HG03159 (cell line): ENCODE results near the gene PARD3B.

Experiments used
- ATAC-seq: cut with Tn5 transposase; IDR thresholded peaks from one replicate; pipeline ENCODE4 v1.9.1; 2021; ENCODE audit warnings: mild to moderate bottlenecking, moderate library complexity; ENCODE audit not compliant: unreplicated experiment

Gene PARD3B

DNA sequence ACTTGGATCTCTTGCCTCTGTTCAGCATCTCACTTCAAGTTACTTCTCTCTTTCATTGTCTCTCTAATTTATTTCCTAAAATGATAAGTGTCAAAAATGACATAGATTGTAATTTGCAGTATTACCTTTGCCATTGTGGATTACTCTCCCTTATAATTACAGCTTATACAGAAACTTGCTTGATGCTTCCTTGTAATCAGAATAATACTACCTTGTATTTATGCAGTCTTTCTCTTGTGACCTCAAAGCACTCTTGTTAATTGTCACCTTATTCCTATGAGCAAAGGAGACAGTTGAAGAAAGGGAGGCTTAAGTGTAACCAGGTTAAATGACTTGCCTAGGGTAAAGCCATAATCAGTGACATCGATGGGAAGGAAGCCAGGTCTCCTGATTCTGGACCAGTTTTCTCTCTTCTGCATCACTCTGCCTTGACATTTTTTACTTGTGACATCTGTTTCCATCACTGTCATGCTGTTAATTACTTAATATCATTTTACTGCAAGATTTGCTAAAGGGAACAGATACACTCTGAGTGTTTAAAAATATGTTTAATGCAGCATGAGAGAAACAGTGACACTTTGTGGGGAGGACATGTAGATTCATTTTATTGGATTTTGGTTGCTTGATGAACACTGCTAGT is 388.6 kb downstream of the PARD3B start:
- ATAC-seq: no peak

DNA sequence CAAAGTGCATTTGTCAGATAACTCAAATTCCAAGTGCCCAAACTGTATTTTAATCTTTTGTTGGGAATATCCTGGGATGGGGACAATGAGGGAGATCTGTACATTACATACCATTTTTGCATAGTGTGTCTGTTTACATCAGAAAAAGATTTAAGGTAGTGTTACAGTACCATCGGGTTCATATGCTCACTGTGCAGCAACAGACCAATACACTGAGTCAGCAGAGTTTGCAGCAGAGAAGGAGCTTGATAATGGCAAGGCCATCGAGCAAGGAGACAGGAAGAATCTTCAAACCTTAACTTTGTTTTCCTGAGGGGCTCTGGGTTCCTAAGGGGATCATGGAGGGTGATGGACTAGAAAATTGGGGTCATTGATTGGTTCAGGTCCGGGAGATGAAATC is 399.7 kb downstream of the PARD3B start:
- no peak for ATAC-seq

DNA sequence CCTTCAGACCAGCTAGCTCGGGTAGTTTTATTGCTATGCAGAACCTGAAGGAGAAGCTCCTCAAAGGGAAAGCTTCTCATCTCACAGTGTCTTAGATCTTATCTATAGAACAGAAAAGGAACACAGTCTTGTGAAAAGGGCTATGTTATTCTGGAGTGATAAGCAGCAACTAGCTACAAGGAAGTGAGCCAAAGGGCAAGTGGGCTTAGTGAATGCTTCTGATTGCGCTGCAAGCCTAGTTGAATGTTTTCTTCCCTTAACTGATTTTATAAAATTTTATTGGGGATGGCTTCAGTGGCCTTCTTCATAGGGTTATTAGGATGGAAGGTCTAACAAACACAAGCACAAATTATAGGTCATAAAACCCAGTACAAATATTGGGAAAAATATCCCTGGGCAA is 400.1 kb downstream of the PARD3B start:
- ATAC-seq: no peak

DNA sequence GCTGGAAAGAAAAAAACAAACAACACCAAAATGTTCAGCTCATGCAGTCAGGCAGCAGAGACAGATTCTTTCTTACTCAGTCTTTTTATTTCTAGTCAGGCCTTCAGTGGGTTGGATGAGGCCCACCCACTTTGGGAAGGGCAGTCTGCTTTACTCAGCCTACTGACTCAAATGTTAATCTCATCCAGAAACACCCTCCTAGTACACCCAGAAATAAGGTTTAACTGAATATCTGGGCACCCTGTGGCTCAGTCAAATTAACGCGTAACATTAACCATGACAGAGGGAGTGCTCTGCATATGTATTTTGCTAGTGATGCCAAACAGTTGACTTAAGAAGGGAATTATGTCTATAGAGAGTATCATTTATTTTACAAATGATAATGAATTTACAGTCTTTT is 401.6 kb downstream of the PARD3B start:
- ATAC-seq: no peak

DNA sequence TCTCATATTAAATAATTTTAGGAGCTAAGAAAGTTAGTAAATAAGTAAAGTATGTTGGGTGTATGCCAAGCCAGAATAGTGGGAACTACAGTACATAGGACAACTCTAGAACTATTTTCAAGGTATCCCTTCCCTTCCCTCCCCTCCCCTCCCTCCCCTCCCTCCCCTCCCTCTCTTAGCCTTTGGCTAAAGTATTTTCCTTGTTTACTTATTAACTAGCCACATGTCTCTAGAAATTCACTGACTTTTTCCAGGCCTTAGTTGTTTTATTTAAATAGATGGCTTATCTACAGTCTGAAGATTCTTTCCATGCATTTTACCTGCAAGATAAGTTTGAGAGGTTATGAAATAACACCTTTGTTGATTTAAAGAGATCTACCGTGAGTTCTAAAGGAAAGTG is 402.1 kb downstream of the PARD3B start:
- ATAC-seq: no peak

DNA sequence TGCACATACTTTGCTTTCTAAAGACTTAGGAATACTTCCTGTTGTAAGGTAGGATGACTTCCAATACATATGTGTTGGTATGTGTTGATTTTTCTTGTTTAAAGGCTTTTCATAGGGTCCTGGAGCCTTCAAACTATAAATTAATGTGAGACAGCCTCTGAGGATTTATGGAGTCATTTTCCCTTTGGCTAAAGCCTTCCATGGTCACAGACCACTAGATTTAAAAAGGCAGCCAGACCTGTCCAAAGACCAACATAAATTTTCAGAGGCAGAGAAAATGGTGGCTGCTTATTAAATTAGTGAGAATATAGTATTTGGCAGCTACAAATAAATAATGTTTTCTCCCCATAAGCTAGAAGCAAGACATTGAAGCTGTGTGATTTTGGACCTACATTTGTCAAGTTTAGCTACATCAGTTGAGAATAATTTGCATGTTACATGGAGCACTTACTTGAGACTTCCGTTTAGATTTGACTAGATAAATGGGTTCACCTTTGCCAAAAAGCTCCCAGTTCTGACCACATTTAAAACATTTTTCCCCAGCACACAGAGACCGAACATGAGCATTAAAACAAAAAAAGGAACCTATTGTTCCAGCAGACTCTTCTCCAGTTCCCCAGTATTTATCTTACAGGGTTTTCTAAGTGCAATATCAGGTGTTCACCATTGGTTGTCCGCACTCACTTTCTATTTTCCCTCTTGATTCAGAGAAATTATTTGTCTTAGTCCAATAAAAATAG is 402.9 kb downstream of the PARD3B start:
- ATAC-seq: no peak

DNA sequence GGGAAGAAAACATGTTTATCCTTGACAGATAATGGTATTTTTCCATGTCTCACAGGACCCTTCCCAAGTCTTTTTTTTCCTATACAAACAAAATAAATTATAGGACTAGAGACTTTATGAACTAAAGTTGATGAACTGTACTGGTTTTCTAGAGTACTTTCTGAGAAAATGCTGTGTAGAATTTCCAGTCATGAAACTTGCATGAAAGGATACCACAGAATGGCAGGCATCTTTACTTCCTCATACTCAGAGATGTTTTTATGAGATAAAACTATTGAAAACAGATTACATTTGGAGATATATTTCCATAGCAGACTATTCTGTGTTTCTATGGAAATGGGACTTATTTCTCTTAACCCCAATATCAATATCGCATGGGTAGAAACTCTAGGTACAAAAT is 403.5 kb downstream of the PARD3B start:
- ATAC-seq: no peak

DNA sequence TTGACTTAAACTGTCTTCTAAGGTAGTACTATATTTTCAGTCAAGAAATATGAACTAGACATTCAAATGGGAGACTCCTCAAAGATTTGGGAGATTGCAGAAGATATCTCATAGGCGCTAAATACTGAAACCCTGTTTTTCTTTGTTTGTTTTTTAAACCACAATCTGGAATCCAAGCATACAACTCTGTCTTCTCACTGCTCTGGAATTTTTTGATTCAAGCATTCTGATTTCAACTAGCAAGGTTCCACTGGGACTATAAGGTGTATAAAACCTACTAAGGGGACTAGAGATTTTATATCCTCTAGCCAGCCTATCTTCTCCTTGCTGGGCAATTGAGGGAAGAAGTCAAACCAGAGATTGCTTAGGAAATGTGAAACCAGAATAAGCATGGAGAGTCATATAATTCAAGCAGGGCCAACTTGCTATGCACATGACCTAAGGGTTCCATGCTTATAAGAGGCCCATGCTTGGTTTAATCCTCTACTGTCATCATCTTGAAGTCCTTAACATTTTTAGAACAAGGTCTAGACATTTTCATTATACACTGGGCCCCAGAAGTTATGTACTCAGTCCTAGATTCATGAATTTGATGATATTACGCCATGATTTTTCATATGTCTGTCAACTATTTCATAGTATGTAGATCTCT is 405.5 kb downstream of the PARD3B start:
- ATAC-seq: no peak

DNA sequence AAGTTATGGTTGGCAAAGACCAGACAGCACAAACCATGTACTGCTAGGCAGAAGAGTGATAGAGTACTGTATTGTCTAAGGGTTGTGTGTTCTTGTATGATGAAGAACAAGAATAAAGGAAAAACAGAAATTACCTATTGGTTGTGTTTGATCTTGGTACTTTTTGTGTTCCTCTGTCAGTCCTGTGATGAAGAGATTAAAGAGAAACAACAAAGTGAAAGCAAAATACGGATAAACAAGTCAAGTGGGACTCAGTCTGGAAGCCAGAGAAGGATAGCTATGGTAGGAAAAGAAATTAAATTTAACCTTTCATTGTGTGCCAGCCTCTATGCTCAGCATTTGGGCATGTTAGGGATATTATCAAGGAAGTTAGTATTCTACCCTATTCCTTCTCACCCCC is 413.1 kb downstream of the PARD3B start:
- no peak for ATAC-seq

DNA sequence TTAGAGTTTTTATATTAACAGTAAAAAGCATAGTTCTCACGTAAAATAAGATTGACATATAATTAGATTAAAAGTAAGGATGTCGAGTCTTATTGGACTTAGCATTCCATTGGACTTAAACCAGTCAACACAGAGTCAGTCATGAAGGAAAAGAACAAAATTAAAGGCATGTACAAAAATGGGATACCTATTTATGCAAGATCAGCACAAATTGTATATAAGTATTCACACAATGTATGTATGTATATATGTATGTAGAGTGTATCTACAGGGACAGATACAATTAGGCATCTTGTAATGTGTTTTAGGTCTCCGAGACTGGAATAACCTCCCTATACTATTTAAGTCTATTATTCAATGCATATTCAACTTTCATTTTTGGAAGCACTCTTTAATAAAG is 419.1 kb downstream of the PARD3B start:
- ATAC-seq: no peak

DNA sequence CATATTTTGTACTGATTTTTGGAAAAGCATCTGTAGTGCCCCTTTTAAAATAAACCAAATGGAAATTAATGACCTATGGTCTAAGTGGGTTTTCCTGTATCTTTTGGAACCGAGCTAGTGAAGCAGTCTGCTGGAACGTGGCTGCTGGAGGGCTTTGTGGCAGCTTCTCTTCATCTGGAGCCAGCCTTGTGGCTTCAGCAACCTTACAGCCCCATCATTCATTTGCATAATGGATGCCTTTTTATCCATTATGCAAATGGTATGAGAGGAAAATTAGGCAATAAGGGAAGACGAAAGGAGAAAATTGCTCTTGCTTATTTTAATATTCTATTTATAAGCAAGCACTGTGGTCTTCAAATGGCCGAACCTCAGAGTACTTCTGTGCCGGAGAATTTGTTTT is 421.0 kb downstream of the PARD3B start:
- ATAC-seq: no peak

DNA sequence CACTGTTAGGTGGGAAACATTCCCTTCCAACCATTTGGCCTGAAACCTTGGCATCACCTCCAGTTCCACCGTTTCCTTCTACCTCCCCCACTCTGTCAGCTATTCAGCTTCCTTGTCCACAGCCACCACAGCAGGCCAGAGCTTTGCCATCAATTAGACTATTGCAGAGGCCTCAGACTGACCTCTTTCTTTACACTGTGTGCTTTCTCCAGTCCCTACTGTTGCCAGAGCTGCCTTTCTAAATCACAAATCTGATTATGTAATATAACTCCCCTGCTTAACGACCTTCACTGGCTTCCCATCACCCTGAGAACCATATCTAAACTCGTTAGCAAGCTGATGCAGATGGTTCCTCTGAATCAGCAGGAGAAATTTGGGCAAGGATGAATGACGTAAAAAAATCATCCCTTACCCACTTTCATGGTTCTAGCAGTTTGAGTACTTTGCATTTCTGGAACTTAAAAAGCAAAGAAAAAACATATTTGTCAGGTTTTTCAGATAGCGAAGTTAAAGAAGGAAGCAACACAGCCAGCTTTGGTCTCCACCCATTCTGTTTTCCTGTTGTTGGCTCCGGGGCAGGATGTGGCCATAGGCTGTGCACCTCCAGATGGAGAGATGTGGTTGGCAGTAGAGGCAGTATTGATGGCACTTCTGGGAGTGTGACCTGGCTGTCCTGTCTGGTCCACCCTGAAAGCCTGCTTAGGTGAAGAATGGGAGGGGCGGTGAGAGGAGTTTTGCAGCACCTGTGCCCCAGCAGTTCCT is 422.1 kb downstream of the PARD3B start:
- ATAC-seq: no peak

DNA sequence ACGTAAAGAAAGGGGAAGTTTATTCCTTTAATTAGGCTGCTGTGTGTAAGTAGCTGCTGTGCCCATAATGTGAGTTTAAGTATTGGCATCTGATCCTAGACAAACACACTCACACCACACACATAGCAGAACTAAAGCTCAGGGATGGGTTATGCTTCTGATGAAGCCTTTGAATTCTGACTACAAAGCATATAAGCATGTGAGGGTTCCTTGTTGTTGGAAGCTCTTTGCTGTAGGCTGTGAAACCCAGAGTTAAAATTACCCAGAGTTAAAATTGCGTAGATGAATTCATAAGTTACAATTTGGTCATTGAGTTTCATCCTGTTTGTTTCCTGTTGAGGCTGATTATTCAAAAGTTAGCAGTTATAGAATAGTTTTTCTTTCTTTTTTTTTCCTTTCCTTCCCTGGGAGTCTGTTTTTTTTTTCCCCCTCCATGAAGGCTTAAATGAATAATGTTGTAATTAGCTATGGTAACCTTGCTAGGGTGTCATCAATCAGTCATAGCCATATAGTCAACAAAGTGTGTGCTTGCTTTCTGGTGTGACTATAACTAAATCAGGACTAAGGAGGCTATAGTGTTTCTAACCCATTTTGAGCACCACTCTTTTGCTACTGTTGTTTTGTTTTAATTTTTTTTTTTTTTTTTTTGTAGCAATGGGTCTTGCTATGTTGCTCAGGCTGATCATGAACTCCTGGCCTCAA is 426.1 kb downstream of the PARD3B start:
- ATAC-seq: no peak

DNA sequence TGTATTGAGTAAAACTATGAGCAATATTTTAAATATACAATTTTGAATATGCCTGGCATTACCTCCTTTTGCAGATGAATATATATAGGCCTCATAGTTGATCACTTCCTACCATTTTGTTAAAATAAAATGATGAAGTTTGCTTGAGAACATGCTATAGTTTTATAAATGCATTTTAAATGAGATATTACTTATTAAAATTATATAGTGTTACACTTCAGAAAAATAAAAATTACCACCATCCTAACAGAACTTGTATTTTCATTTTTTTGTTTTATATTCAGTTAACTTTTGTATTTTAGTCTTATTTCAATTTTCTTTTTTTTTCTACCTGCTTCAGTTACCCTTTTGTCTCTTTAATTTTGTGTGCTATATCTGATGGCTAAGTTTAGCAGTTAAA is 426.9 kb downstream of the PARD3B start:
- no peak for ATAC-seq

DNA sequence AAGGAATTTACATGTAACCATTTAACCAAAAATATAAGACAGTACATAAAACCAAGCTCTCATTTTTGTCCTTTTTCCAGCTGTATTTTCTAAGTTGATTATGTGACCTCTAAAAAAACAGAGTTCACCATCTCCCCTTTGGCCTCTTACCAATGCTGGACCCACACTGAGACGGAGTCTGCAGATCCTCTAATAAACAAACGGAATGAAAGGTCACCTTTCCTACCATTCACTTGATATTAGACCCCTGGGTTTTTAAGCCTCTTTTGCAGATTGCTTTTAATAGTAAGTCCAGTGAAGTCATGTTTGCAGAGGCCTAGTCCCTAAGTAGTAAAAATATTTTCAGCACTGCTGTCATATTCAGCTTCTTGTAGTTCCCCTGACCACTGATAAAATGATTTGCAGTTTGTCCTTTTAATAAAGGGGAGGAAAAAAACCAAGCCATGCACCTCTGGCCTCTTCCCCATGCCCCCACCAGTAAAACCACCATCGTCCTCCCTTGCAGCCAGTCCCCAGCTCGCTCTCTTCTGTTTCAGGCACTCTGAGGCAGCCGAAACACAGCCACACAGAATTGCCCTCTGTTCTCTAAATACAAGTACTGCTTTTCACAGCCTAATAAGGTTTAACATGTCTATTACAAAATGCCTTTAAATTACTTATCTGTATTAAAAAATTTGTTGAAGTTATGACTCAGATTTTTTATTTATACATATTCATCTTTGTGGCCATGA is 427.5 kb downstream of the PARD3B start:
- no peak for ATAC-seq

DNA sequence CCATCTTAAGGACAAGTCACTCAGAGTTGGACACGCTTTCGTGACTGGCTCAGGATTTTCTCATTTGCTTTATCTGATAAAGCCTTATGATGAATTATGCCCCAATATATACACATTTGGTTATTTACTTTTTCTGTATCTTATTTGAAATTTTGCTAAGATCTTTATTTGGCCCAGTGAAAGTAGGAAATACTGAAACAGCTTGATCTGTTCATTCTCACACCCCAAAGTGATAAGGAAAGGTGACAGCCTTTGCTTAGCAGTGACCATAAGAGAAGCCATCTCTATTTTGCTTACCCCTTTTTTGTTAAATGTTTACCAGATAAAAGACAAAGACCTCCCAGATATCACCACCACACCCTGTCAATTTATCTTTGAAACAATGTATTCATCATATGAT is 428.3 kb downstream of the PARD3B start:
- ATAC-seq: no peak

DNA sequence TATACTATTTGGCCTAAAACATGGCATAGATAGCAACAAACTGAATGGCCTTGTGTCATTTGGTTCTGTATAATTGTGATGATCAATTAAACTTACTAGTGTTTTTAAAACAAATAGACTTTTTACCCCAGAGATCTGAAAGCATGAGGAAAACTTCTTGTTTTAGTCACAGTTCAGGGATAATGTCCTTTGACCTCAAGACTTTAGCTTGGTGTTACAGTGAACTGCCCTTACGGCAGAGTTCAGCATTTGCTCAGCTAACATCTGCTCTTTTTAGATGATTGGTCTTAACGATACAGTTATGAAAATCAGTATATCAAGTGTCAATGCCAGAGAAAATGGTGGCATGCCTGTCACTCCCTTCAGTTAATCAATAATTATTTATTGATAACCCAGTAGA is 429.2 kb downstream of the PARD3B start:
- no peak for ATAC-seq

DNA sequence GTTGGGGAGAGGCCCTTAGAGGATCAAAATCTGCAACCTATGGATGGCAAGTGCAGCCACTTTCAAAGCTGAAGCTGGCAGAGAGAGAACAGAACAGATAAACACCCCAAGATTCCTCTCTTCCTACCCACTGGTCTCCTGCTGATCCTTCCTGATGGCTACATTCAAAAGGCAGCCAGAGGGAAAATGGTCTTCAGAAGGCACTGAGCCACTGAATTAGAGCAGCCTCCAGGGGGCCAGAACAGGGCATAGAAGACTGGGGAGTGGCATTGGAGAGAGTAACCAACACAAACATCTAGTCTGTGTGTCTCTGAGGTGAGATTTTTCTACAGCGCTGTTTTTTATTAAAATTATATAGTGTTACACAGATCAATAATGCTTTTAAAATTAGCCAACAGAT is 432.6 kb downstream of the PARD3B start:
- ATAC-seq: no peak

DNA sequence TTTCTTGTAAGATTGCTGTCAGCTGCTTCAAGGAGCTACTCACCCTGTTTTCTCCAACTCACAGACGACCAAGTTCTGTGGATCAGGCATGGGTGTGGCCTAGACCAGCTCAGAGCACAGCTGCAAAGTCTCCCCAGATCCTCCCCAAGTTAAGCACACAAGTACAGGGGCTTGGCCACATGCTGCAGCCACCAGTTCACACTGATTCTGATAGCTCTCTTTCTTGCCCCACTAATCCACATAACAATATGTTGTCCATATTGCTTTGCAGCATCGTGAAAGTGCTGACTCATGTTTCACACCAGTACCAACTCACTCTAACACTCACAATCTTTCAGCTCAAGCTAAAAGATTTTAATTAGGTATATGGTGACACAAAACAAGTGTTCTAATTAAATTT is 437.0 kb downstream of the PARD3B start:
- no peak for ATAC-seq

DNA sequence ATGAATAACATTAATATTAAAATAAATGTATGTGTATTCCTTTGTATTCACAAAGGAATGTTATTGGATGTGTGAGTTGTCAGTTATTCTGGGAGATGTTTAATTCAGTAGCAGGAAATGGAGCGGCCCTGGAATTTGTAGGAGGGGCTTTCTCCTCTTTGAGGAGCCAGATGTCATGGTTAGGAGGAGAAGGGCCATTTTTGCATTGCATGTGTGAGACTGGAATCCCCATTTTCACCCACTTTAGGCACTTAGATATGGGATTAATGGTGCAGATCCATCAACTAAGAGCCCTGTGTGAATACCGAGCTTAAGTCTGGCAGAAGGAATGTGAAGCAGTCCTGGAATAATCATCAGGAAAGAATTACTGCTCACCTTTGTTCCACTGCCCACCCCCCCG is 439.2 kb downstream of the PARD3B start:
- no peak for ATAC-seq
